H9 (cell line): ENCODE measurements around the gene SLC7A1. TPM values are rescaled to one million over a fixed set of nuclear protein-coding genes. Genes with fewer than 3 reads are reported as not detected.

Experiments
- DNase-seq: peaks from one replicate; pipeline ENCODE4 v3.0.0-alpha.2; 2017
- H2AFZ ChIP-seq: one replicate; pipeline ENCODE4 v1.6.1; 2013; ENCODE audit warnings: mild to moderate bottlenecking, low read length, control low read depth, moderate library complexity
- H2AK5ac ChIP-seq: 2 replicates; pipeline ENCODE4 v1.6.1; 2013; ENCODE audit warnings: low read length, control low read depth, mixed read lengths; ENCODE audit not compliant: insufficient read length
- H2BK120ac ChIP-seq: one replicate; pipeline ENCODE4 v1.6.1; 2013; ENCODE audit warnings: low read depth, mild to moderate bottlenecking, low read length, control low read depth, inconsistent platforms; ENCODE audit not compliant: poor library complexity, severe bottlenecking
- H2BK12ac ChIP-seq: 2 replicates; pipeline ENCODE4 v1.6.1; 2013; ENCODE audit warnings: low read length, control low read depth, mixed read lengths, low read depth; ENCODE audit not compliant: insufficient read length
- H2BK15ac ChIP-seq: 2 replicates; pipeline ENCODE4 v1.6.1; 2013; ENCODE audit warnings: low read depth, low read length, control low read depth
- H2BK20ac ChIP-seq: one replicate; pipeline ENCODE4 v1.6.1; 2013; ENCODE audit warnings: low read depth, mild to moderate bottlenecking, low read length, control low read depth, inconsistent platforms; ENCODE audit not compliant: poor library complexity, severe bottlenecking
- H2BK5ac ChIP-seq: 2 replicates; pipeline ENCODE4 v1.6.1; 2013; ENCODE audit warnings: low read length, control low read depth, mixed read lengths; ENCODE audit not compliant: insufficient read length
- H3K14ac ChIP-seq: 2 replicates; pipeline ENCODE4 v1.6.1; 2013; ENCODE audit warnings: low read length, control low read depth; ENCODE audit not compliant: insufficient read depth
- H3K18ac ChIP-seq: 2 replicates; pipeline ENCODE4 v1.6.1; 2013; ENCODE audit warnings: low read depth, mild to moderate bottlenecking, mixed read lengths, low read length, control low read depth; ENCODE audit not compliant: insufficient read length
- H3K23ac ChIP-seq: 2 replicates; pipeline ENCODE4 v1.6.1; 2013; ENCODE audit warnings: low read length, control low read depth, mixed read lengths, low read depth; ENCODE audit not compliant: insufficient read length
- H3K23me2 ChIP-seq: 2 replicates; pipeline ENCODE4 v1.6.1; 2013; ENCODE audit warnings: low read depth, mild to moderate bottlenecking, mixed read lengths, low read length, control low read depth; ENCODE audit not compliant: insufficient read length, poor library complexity, severe bottlenecking
- H3K27ac ChIP-seq: 2 replicates; pipeline ENCODE4 v1.5.1; 2013; ENCODE audit warnings: low read length, control low read depth, mixed read lengths, low read depth; ENCODE audit not compliant: insufficient read length
- H3K27me3 ChIP-seq: 2 replicates; pipeline ENCODE4 v1.6.1; 2013; ENCODE audit warnings: low read length, control low read depth, inconsistent platforms; ENCODE audit not compliant: insufficient read depth
- H3K4ac ChIP-seq: 2 replicates; pipeline ENCODE4 v1.6.1; 2013; ENCODE audit warnings: low read depth, mild to moderate bottlenecking, control low read depth, inconsistent platforms, low read length, moderate library complexity
- H3K4me1 ChIP-seq: 2 replicates; pipeline ENCODE4 v1.6.1; 2013; ENCODE audit warnings: low read length, control low read depth, inconsistent platforms; ENCODE audit not compliant: insufficient read depth
- H3K4me2 ChIP-seq: 2 replicates; pipeline ENCODE4 v1.6.1; 2013; ENCODE audit warnings: low read length, control low read depth, mixed read lengths; ENCODE audit not compliant: insufficient read length, insufficient read depth
- H3K56ac ChIP-seq: 2 replicates; pipeline ENCODE4 v1.6.1; 2013; ENCODE audit warnings: low read depth, mild to moderate bottlenecking, mixed read lengths, low read length, control low read depth; ENCODE audit not compliant: insufficient read length
- H3K79me1 ChIP-seq: 2 replicates; pipeline ENCODE4 v1.6.1; 2013; ENCODE audit warnings: low read depth, mild to moderate bottlenecking, moderate library complexity, low read length, control low read depth, inconsistent platforms; ENCODE audit not compliant: insufficient read depth, poor library complexity, severe bottlenecking
- H3K79me2 ChIP-seq: 2 replicates; pipeline ENCODE4 v1.6.1; 2013; ENCODE audit warnings: low read length, control low read depth, inconsistent platforms; ENCODE audit not compliant: insufficient read depth
- H3K9ac ChIP-seq: 2 replicates; pipeline ENCODE4 v1.6.1; 2013; ENCODE audit warnings: low read length, control low read depth, mixed read lengths; ENCODE audit not compliant: insufficient read length; ENCODE audit errors: extremely low read depth
- H3K9me3 ChIP-seq: one replicate; pipeline ENCODE4 v1.6.1; 2013; ENCODE audit warnings: low read depth, low read length, inconsistent platforms; ENCODE audit not compliant: control insufficient read depth
- H3T11ph ChIP-seq: one replicate; pipeline ENCODE4 v1.6.1; 2013; ENCODE audit warnings: mild to moderate bottlenecking, low read length, control low read depth, inconsistent platforms
- H4K20me1 ChIP-seq: one replicate; pipeline ENCODE4 v1.6.1; 2013; ENCODE audit not compliant: control insufficient read depth, insufficient read length, insufficient read depth
- H4K5ac ChIP-seq: 2 replicates; pipeline ENCODE4 v1.6.1; 2013; ENCODE audit warnings: low read depth, mild to moderate bottlenecking, mixed read lengths, low read length, control low read depth; ENCODE audit not compliant: insufficient read length
- H4K8ac ChIP-seq: replicated peaks from 2 replicates; pipeline ENCODE4 v1.6.1; 2013; ENCODE audit warnings: low read length, control low read depth, mixed read lengths, low read depth; ENCODE audit not compliant: insufficient read length
- H4K91ac ChIP-seq: 2 replicates; pipeline ENCODE4 v1.6.1; 2013; ENCODE audit warnings: low read depth, mild to moderate bottlenecking, moderate library complexity, mixed read lengths, low read length, control low read depth; ENCODE audit not compliant: insufficient read length
- H3K27ac Mint-ChIP-seq, 3 experiments: 2 replicates in 2 of 3; 3 replicates in 1 of 3; pipeline ENCODE4 v1.8.0; 2020 to 2021; ENCODE audit warnings: mixed read lengths in 3 of 3, mild to moderate bottlenecking in 1 of 3, moderate library complexity in 1 of 3
- H3K27me3 Mint-ChIP-seq: 2 replicates; pipeline ENCODE4 v1.8.0; 2021; ENCODE audit warnings: low read depth, mild to moderate bottlenecking, moderate library complexity, mixed read lengths
- H3K36me3 Mint-ChIP-seq, 3 experiments: 2 replicates in 2 of 3; 3 replicates in 1 of 3; pipeline ENCODE4 v1.8.0; 2020 to 2021; ENCODE audit warnings: low read depth in 3 of 3, mixed read lengths in 3 of 3; ENCODE audit not compliant: insufficient read depth in 1 of 3
- H3K4me1 Mint-ChIP-seq, 2 experiments: 2 replicates each; pipeline ENCODE4 v1.8.0; 2020; ENCODE audit warnings: mixed read lengths in 2 of 2
- H3K4me3 Mint-ChIP-seq, 2 experiments: 2 replicates in 1 of 2; 3 replicates in 1 of 2; pipeline ENCODE4 v1.8.0; 2020 to 2021; ENCODE audit warnings: mild to moderate bottlenecking in 2 of 2, mixed read lengths in 2 of 2, moderate library complexity in 1 of 2
- H3K9me3 Mint-ChIP-seq, 2 experiments: 2 replicates in 1 of 2; 3 replicates in 1 of 2; pipeline ENCODE4 v1.8.0; 2020; ENCODE audit warnings: mild to moderate bottlenecking in 2 of 2, mixed read lengths in 2 of 2, moderate library complexity in 1 of 2
- WGBS: extraction: QIAGEN DNeasy Blood & Tissue Kit; methylation state at CpG from one replicate; pipeline ENCODE4 v1.1.7; 2013; ENCODE audit warnings: missing lambda C conversion rate, low lambda C conversion rate, mixed read lengths; ENCODE audit not compliant: insufficient read length; ENCODE audit errors: extremely low coverage; 5-methylcytosine and 5-hydroxymethylcytosine counted together
- total RNA-seq: library from RNA; stranded (reverse); gene quantifications from 2 replicates; pipeline ENCODE4 v1.2.1, GENCODE V29; 2021
- TF ChIP-seq, protein P1 (sequence below): fragments of 200-600 bp; sonication (generic); conservative IDR thresholded peaks from 3 replicates; pipeline ENCODE4 v1.8.0; 2021; ENCODE audit warnings: antibody characterized with exemption, mild to moderate bottlenecking

Gene SLC7A1
- total RNA-seq, 1 experiment from 2014 or later, result 109 TPM

DNA sequence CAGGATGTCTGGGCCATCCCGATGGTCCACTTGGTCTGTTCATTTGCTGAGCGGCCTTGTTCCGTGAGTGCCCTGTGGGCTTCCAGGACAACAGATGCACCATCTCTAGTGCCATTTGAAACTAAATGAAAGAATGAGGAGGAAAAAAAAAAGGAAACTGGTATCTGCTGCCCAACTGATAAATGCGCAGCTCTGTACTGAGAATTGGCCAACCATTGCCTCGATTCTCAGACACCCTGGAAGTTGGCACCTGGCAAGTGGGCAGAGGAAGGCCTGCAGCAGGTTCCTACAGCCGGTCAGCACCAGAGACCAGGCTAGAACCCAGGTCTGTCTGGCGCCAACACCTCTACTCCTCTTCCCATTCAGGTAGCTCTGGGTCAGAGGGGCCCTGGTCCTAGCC lies 18.9 kb downstream of the SLC7A1 start:
- H4K20me1 ChIP-seq, result peaks cover 2% of the 10 kb centered on the region
- H3K9me3 ChIP-seq, result no peaks in the 10 kb centered on the region
- no peak overlapping the region for H3K23ac ChIP-seq
- H2BK20ac ChIP-seq, result no peak overlapping the region
- H4K91ac ChIP-seq, result no peak overlapping the region
- H2BK15ac ChIP-seq, result no peak overlapping the region
- Mint-ChIP-seq H3K4me3 (no peak overlapping the region), H3K36me3 (peaks cover 14 to 24% (median 21%) of the 10 kb centered on the region in 3 experiments; a peak in 6 of 7 replicates), H3K4me1 (peaks cover 42 to 54% of the 10 kb centered on the region in 2 experiments), H3K9me3 (no peaks in the 10 kb centered on the region; a peak in 1 of 5 replicates), H3K27me3 (no peaks in the 10 kb centered on the region), H3K27ac (no peak overlapping the region; a peak in 1 of 7 replicates)
- no peak for DNase-seq
- no peak overlapping the region for H2AK5ac ChIP-seq
- H3K27me3 ChIP-seq, result no peaks in the 10 kb centered on the region
- H3K23me2 ChIP-seq, result no peaks in the 10 kb centered on the region
- no peak overlapping the region for H2BK5ac ChIP-seq
- H2BK12ac ChIP-seq, result no peak overlapping the region
- H3K56ac ChIP-seq, result no peak overlapping the region
- H3K18ac ChIP-seq, result no peak overlapping the region
- H3K4ac ChIP-seq, result no peak overlapping the region
- H3K4me2 ChIP-seq, result no peak overlapping the region
- H3T11ph ChIP-seq, result no peak overlapping the region
- TF ChIP-seq, protein P1, sequence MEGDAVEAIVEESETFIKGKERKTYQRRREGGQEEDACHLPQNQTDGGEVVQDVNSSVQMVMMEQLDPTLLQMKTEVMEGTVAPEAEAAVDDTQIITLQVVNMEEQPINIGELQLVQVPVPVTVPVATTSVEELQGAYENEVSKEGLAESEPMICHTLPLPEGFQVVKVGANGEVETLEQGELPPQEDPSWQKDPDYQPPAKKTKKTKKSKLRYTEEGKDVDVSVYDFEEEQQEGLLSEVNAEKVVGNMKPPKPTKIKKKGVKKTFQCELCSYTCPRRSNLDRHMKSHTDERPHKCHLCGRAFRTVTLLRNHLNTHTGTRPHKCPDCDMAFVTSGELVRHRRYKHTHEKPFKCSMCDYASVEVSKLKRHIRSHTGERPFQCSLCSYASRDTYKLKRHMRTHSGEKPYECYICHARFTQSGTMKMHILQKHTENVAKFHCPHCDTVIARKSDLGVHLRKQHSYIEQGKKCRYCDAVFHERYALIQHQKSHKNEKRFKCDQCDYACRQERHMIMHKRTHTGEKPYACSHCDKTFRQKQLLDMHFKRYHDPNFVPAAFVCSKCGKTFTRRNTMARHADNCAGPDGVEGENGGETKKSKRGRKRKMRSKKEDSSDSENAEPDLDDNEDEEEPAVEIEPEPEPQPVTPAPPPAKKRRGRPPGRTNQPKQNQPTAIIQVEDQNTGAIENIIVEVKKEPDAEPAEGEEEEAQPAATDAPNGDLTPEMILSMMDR, result no peak
- H2AFZ ChIP-seq, result no peak overlapping the region
- H3K27ac ChIP-seq, result no peak overlapping the region
- peaks cover 9% of the 10 kb centered on the region for H3K4me1 ChIP-seq
- no peak overlapping the region for H3K9ac ChIP-seq
- H3K79me2 ChIP-seq, result peaks cover 75% of the 10 kb centered on the region; the same call in 1 of the 2 replicates
- no peak overlapping the region for H3K14ac ChIP-seq
- WGBS, result no CpG with 5 or more reads among the region's 7 CpGs
- no peak overlapping the region for H2BK120ac ChIP-seq
- H4K8ac ChIP-seq, result no peak overlapping the region
- no peak overlapping the region for H4K5ac ChIP-seq
- H3K79me1 ChIP-seq, result peaks cover 9% of the 10 kb centered on the region
